Activated T-cell treated with anti-CD3 and anti-CD28 coated beads, Interleukin-2, amount 50 U/mL, for 24 hours (primary cell): ENCODE measurements around the gene FN3K.
A peak's percentile ranks its signal among the peaks of the same experiment; 100 is the strongest.

Experiments
- DNase-seq: peaks from one replicate; pipeline ENCODE4 v3.0.0-alpha.2; 2020
- H3K27ac Mint-ChIP-seq: 2 replicates; pipeline ENCODE4 v1.8.0; 2020; ENCODE audit warnings: mild to moderate bottlenecking, mixed read lengths
- H3K27me3 Mint-ChIP-seq: 2 replicates; pipeline ENCODE4 v1.8.0; 2020; ENCODE audit warnings: mixed read lengths
- H3K36me3 Mint-ChIP-seq: 2 replicates; pipeline ENCODE4 v1.8.0; 2020; ENCODE audit warnings: low read depth, mixed read lengths
- H3K4me1 Mint-ChIP-seq: 2 replicates; pipeline ENCODE4 v1.8.0; 2020; ENCODE audit warnings: low read depth, mixed read lengths
- H3K4me3 Mint-ChIP-seq: 2 replicates; pipeline ENCODE4 v1.8.0; 2020; ENCODE audit warnings: mild to moderate bottlenecking, moderate library complexity, mixed read lengths
- H3K9me3 Mint-ChIP-seq: 2 replicates; pipeline ENCODE4 v1.8.0; 2020; ENCODE audit warnings: mixed read lengths

FN3K gene

GRCh38 chr17:82698065-82698973, 37.1 kb upstream of the FN3K start, which contains the start of gene RAB40B:
Gene RAB40B (minus strand): TSS chr17:82698698. CDS start chr17:82698596, 102 bp downstream.
- peak within 1 kb of the TSS; percentile 67 for H3K4me3 Mint-ChIP-seq
- DNase-seq, result peak; percentile 98
- peaks cover 12% of the 10 kb centered on the region for H3K27me3 Mint-ChIP-seq
- peaks cover 17% of the 10 kb centered on the region for H3K4me1 Mint-ChIP-seq
- H3K9me3 Mint-ChIP-seq, result peaks cover 14% of the 10 kb centered on the region
- no peak within 1 kb of the TSS for H3K27ac Mint-ChIP-seq
- H3K36me3 Mint-ChIP-seq, result peaks cover 6% of the 10 kb centered on the region

- DNase-seq, result no peak
- Mint-ChIP-seq H3K27ac (no peak overlapping the region), H3K4me3 (peak overlapping the region; percentile 67), H3K27me3 (peaks cover 12% of the 10 kb centered on the region), H3K36me3 (peaks cover 6% of the 10 kb centered on the region), H3K9me3 (peaks cover 13% of the 10 kb centered on the region), H3K4me1 (peaks cover 17% of the 10 kb centered on the region)
Measured at GRCh38 chr17:82698974-82699442, 36.4 kb upstream of the FN3K start.

GRCh38 chr17:82699551-82699950, 35.9 kb upstream of the FN3K start:
- Mint-ChIP-seq H3K4me1 (peaks cover 17% of the 10 kb centered on the region), H3K4me3 (peak overlapping the region; percentile 67), H3K36me3 (peaks cover 4% of the 10 kb centered on the region), H3K27me3 (peaks cover 12% of the 10 kb centered on the region), H3K27ac (no peak overlapping the region), H3K9me3 (peaks cover 9% of the 10 kb centered on the region)
- no peak for DNase-seq

- H3K9me3 Mint-ChIP-seq, result no peaks in the 10 kb centered on the region
- H3K36me3 Mint-ChIP-seq, result no peaks in the 10 kb centered on the region
- H3K27ac Mint-ChIP-seq, result no peak overlapping the region
- no peak for DNase-seq
- H3K4me3 Mint-ChIP-seq, result no peak overlapping the region
- H3K27me3 Mint-ChIP-seq, result peaks cover under 1% of the 10 kb centered on the region
- peaks cover 7% of the 10 kb centered on the region for H3K4me1 Mint-ChIP-seq
Measured at GRCh38 chr17:82702231-82702927, 33.0 kb upstream of the FN3K start.

DNA sequence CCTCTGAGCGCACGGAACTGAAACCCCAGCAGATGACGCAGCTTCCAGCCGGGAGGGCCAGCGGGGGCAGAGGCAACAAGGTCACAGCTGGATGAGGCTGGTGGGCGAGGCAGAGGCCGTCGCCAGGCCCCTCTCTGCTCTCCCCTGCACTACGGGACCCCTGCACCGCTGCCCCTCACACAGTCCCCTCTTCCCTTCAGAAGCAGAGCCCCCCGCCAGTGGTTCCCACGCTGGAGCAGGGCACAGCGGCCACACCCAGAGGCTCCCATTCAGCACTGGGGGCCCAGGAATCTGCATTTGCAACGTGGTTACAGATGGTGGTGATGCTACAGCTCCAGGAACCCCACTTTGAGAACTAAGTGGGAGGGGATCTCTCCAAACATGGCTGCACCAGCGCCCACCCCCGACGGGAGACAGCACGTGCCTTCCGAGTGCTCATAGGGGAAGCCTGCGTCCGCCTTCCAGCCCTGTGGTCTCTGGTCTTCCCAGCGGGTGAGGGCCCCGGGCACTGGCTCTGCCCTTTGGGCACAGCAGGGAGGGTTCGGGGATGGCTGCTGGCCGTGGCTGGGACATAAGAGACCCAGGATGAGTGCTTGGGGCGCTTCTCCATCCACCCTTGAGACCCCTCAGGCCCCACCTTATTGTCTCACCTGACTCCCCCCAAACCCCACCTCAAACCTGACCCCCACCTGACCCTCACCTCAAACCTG, 32.2 kb upstream of the FN3K start:
- no peak overlapping the region for H3K27ac Mint-ChIP-seq
- no peaks in the 10 kb centered on the region for H3K27me3 Mint-ChIP-seq
- H3K4me1 Mint-ChIP-seq, result peaks cover 12% of the 10 kb centered on the region
- H3K4me3 Mint-ChIP-seq, result no peak overlapping the region
- H3K36me3 Mint-ChIP-seq, result no peaks in the 10 kb centered on the region
- H3K9me3 Mint-ChIP-seq, result no peaks in the 10 kb centered on the region
- no peak for DNase-seq

DNA sequence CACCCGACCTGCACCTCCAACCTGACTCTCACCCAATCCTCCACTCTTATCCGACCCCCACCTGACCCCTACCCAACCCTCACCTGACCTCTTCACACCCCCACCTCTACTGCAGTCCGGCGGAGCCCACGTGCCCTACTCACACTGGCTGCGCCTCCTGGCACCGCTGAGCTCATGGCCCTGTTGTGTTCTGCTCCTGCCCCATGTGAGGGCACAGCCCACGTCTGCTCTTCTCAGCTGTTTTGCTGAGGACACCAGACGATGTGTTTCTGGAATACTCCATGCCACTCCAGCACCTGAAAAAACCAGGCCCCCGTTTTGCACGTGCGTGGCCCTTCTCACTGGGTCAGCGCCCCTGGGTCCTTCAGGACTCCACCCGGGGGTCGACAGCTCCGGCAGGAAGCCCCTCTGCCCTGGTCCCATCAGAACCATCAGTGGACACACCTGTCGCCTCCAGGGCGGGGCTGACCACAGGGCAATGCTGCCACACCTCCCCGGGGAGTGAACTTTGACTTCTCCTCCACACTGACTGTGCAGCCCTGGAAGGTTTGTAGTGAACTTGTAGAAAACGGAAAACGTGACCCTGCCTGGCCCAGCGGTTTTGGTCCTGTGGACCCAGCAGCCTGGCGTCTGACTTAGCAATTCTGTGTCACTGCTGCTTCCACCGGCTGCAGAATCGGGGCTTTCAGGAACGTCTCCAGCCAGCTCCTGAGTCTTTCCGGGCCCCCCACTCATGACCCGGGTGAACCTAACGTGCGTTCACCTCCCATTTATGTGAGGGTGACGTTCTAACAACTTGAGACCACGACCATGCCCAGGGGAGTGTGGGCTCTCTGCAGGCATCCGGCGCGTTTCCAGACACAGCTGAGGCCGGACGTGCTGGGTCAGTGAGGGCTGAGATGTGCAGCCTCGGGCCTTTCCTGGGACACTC, 31.2 kb upstream of the FN3K start:
- no peak overlapping the region for H3K4me3 Mint-ChIP-seq
- H3K27ac Mint-ChIP-seq, result no peak overlapping the region
- H3K36me3 Mint-ChIP-seq, result no peaks in the 10 kb centered on the region
- no peaks in the 10 kb centered on the region for H3K27me3 Mint-ChIP-seq
- peaks cover 9% of the 10 kb centered on the region for H3K4me1 Mint-ChIP-seq
- DNase-seq, result no peak
- H3K9me3 Mint-ChIP-seq, result no peaks in the 10 kb centered on the region

GRCh38 chr17:82704886-82705285, 30.5 kb upstream of the FN3K start:
- no peak overlapping the region for H3K4me3 Mint-ChIP-seq
- H3K4me1 Mint-ChIP-seq, result peaks cover 6% of the 10 kb centered on the region
- no peaks in the 10 kb centered on the region for H3K9me3 Mint-ChIP-seq
- H3K27me3 Mint-ChIP-seq, result no peaks in the 10 kb centered on the region
- no peak overlapping the region for H3K27ac Mint-ChIP-seq
- H3K36me3 Mint-ChIP-seq, result no peaks in the 10 kb centered on the region
- no peak for DNase-seq

GRCh38 chr17:82705756-82706155, 29.7 kb upstream of the FN3K start:
- Mint-ChIP-seq H3K36me3 (no peaks in the 10 kb centered on the region), H3K9me3 (no peaks in the 10 kb centered on the region), H3K4me1 (peaks cover 6% of the 10 kb centered on the region), H3K27ac (no peak overlapping the region), H3K27me3 (no peaks in the 10 kb centered on the region), H3K4me3 (no peak overlapping the region)
- DNase-seq, result no peak

DNA sequence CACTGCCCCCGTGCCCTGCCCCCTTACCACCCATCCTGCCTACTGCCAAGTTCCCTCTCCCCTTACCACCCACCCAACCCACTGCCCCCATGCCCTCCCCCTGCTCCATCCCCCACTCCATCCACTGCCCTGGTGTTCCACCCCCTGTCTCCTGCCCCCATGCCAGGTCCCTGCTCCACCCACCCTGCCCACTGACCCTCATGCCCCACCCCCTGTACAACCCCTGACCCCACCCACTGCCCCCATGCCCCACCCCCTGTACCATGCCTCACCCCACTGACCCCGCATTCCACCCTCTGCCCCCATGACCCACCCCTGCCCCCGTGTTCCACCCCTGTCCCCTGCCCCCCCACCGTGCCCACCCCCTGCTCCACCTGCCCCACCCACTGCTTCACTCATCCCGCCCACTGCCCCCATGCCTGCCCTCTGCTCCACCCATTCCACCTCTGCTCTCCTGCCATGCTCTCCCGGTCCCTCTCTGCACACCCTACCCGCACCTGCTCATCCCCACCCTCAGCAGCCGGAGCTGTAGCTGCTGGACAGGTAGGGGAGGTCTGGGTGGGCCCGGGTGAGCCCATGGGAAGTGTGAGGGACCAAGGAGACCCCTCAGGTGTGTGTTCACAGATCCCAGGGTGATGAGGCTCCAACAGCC, 26.3 kb upstream of the FN3K start:
- H3K9me3 Mint-ChIP-seq, result no peaks in the 10 kb centered on the region
- no peaks in the 10 kb centered on the region for H3K36me3 Mint-ChIP-seq
- DNase-seq, result no peak
- H3K27me3 Mint-ChIP-seq, result no peaks in the 10 kb centered on the region
- H3K27ac Mint-ChIP-seq, result no peak overlapping the region
- peaks cover 6% of the 10 kb centered on the region for H3K4me1 Mint-ChIP-seq
- no peak overlapping the region for H3K4me3 Mint-ChIP-seq

GRCh38 chr17:82709676-82710498, 25.5 kb upstream of the FN3K start:
- no peak overlapping the region for H3K4me3 Mint-ChIP-seq
- no peaks in the 10 kb centered on the region for H3K36me3 Mint-ChIP-seq
- DNase-seq, result no peak
- no peak overlapping the region for H3K27ac Mint-ChIP-seq
- H3K9me3 Mint-ChIP-seq, result no peaks in the 10 kb centered on the region
- H3K27me3 Mint-ChIP-seq, result no peaks in the 10 kb centered on the region
- H3K4me1 Mint-ChIP-seq, result peaks cover 6% of the 10 kb centered on the region

GRCh38 chr17:82710499-82711232, 24.7 kb upstream of the FN3K start:
- no peak for DNase-seq

GRCh38 chr17:82713071-82713723, 22.2 kb upstream of the FN3K start:
- Mint-ChIP-seq H3K4me1 (peaks cover 16% of the 10 kb centered on the region), H3K36me3 (peaks cover 8% of the 10 kb centered on the region), H3K27ac (no peak overlapping the region), H3K4me3 (no peak overlapping the region), H3K9me3 (no peaks in the 10 kb centered on the region), H3K27me3 (no peaks in the 10 kb centered on the region)
- no peak for DNase-seq

More at GRCh38 chr17:82710499-82711232, 24.7 kb upstream of the FN3K start:
- H3K4me1 Mint-ChIP-seq, result peaks cover 7% of the 10 kb centered on the region
- no peak overlapping the region for H3K27ac Mint-ChIP-seq
- H3K36me3 Mint-ChIP-seq, result no peaks in the 10 kb centered on the region
- no peaks in the 10 kb centered on the region for H3K27me3 Mint-ChIP-seq
- H3K4me3 Mint-ChIP-seq, result no peak overlapping the region
- H3K9me3 Mint-ChIP-seq, result no peaks in the 10 kb centered on the region
